GM18526 (cell line): ENCODE data around the gene SLC25A2.

Experiments used
- POLR2A ChIP-seq: IDR thresholded peaks from 3 replicates; pipeline ENCODE4 v1.6.1; 2011; ENCODE audit not compliant: insufficient read length; ENCODE audit errors: extremely low read depth

The SLC25A2 gene

DNA sequence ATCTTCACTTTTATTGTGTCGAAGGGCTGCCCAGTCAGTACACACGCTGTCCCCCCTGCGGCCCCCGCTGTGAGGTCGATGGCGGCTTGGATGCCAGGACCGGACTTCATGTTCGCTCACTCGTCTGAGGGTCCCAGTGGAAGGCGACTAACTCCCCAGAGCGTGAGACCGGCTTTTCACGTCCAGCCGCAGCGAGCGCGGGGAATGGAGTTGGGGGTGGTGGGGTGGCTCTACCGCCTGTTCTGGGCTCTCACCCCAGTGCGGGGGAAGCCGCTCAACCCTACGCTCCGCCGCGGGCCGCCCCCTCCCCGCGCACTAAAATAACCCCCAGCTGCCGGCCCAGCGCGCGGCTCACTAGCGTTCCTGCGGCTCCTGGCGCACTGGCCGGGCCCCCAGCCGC lies at the start of gene SLC25A2:
SLC25A2 (minus strand) TSS at position 294 of the 400 bp plus-strand sequence; CDS start at position 110, 184 bp downstream.
- no peak for TF ChIP-seq POLR2A

DNA sequence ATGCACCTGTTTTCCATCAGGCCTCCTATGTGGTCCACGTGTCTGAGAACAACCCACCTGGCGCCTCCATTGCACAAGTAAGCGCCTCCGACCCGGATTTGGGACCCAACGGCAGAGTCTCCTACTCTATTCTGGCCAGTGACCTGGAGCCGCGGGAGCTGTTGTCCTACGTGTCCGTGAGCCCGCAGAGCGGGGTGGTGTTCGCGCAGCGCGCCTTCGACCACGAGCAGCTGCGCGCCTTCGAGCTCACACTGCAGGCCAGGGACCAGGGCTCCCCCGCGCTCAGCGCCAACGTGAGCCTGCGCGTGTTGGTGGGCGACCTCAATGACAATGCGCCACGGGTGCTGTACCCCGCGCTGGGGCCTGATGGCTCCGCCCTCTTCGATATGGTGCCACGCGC lies 47.7 kb upstream of the SLC25A2 start:
- no peak for TF ChIP-seq POLR2A

DNA sequence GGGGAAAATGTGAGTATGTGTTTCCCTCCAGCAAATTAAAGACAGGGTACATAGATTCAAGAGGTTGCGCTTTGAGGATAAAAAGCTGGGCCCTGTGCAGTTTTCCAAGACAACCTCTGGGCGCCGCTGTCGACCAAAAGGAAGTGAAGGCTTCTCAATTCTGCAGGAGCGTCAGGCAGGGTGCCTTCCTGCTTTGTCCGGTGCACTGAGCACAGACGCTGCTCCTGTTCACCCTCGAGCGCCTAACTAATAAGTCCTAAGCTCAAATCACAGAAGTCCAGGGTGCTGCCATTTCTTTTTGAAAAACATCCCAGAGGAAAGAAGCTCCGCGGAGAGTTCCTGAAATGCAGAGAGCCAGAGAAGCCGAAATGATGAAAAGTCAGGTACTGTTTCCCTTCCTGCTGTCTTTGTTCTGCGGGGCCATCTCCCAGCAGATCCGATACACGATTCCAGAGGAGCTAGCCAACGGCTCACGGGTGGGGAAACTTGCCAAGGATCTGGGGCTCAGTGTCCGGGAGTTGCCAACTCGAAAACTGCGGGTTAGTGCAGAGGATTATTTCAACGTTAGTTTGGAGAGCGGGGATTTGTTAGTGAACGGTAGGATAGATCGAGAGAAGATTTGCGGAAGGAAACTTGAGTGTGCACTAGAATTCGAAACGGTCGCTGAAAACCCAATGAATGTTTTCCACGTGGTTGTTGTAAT lies 46.2 kb upstream of the SLC25A2 start, which contains the start of gene PCDHGB1:
PCDHGB1 (plus strand) TSS at position 183 of the 703 bp plus-strand sequence; CDS start at position 345, 162 bp downstream.
- TF ChIP-seq POLR2A, result no peak

DNA sequence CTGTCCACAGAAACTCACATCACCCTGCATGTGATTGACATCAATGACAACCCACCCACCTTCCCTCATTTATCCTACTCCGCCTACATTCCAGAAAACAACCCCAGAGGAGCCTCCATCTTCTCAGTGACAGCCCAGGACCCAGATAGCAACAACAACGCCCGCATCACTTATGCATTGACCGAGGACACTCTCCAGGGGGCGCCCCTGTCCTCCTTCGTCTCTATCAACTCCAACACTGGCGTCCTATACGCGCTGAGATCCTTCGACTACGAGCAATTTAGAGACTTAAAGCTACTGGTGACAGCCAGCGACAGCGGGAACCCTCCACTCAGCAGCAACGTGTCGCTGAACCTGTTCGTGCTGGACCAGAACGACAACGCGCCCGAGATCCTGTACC lies 41.5 kb upstream of the SLC25A2 start:
- no peak for TF ChIP-seq POLR2A

DNA sequence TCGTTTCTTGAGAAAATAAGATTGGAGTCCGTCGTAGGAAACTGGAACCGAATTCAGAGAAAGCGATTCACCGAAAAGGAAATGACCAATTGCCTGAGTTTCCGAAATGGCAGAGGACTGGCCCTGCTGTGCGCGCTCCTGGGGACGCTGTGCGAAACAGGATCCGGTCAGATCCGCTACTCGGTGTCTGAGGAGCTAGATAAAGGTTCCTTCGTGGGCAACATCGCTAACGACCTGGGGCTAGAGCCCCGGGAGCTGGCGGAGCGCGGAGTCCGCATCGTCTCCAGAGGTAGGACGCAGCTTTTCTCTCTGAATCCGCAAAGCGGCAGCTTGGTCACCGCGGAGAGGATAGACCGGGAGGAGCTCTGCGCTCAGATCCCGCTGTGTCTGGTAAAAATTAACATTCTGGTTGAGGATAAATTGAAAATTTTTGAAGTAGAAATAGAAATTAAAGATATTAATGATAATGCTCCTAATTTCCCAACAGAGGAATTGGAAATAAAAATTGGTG lies 40.2 kb upstream of the SLC25A2 start:
- no peak for TF ChIP-seq POLR2A

DNA sequence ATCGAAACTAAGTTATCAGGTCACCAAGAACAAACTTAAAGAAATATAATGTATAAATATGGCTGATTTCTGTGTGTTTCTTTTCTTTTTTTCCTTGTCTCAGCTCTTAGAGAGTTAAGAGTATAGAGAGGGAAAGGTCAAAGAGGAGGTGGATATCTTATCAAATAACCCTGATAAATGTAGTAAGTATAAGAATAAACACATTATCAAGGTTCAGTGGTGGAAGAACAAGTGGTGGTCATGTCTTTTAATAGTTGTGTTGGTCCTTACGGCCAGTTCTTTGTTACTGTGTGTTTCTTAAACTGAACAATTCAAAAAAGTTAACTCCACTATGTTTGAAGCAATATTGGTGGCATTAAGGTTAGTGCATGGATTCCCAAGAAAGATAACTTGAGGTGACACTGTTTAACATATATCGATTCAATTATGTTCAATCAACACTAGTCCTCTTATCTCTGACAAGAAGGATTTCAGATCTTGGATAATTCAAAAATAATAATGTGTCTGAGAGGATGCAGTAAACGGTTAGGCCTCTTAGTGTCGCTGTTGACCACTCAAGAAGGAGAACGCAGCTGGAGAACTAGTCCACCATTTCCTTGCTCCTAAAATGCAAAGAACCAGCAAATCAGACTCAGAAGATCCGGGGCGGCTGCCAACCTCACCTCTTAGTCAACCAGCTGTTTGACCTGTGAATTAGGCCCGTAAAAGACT lies 39.5 kb upstream of the SLC25A2 start, which contains the start of gene PCDHGA3:
PCDHGA3 (plus strand) TSS at position 588 of the 711 bp plus-strand sequence. CDS start 205 bp downstream, outside the sequence.
- no peak for TF ChIP-seq POLR2A

DNA sequence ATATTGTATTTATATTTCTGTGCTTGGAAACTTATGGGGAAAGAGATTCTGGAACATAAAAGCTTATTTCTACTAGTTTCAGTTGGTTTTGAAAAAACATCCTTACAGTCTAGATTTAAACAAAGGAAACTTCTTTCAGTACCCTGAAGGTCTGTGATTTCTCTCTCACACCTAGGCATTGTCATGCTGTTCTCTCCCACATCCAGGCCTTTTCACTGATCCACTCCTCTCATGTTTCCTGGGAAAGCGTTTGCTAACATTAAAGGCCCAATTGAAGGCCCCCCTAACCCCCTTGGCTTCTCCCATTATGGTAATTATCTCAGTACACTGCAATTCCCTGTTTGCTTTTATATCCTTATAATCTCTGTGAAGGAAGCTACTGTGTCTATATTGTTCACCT lies 38.9 kb upstream of the SLC25A2 start:
- TF ChIP-seq POLR2A, result no peak

DNA sequence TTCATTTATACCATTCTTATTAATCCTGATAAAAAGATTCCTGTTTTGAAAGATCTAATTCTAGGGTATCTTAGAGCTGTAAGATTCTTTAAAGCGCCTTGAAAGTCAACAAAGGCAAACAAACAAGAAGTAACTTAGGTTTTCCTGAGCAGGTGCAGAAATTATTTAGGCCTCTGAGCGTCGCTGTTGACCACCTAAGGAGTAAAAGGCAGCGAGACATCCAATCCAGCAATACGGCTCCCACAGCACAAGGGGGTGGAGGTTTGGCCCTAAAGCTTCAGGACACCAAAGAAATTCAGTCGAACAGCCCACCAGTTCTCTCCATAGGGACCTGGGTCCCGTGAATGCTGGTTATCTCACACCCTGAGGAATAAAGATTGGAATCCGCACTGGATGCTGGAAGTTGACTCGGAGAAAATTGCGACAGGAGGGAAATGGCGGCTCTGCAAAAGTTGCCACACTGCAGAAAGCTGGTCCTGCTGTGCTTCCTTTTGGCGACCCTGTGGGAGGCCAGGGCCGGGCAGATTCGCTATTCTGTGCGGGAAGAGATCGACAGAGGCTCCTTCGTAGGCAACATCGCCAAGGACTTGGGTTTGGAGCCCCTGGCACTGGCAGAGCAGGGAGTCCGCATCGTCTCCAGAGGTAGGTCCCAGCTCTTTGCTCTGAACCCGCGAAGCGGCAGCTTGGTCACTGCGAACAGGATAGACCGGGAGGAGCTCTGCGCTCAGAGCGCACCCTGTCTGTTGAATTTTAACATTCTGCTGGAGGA lies 34.9 kb upstream of the SLC25A2 start, which contains the start of gene PCDHGA2:
PCDHGA2 (plus strand) TSS at position 223 of the 769 bp plus-strand sequence.
- TF ChIP-seq POLR2A, result no peak

DNA sequence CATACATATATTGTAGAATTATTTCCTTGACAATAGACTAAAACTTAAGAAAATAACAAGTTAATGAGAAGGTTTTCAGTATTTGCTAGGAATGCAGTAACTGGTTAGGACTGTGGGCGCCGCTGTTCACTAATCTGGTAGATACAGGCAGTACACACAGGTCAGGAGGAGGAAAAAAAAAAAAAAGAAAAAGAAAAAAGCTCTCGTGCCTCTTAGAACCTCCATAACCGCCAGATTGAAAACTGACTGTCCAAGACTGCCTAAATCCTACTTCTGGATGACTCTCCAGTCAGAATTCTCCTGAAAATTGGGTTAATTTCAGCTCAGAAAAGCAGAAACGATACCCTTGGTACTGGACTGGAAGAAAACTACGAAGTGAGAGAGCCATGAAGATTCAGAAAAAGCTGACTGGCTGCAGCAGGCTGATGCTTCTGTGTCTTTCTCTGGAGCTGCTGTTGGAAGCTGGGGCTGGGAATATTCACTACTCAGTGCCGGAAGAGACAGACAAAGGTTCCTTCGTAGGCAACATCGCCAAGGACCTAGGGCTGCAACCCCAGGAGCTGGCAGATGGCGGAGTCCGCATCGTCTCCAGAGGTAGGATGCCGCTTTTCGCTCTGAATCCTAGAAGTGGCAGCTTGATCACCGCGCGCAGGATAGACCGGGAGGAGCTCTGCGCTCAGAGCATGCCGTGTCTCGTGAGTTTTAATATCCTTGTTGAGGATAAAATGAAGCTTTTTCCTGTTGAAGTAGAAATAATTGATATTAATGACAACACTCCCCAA lies 26.6 kb upstream of the SLC25A2 start, which contains the start of gene PCDHGA1:
PCDHGA1 (plus strand) TSS at position 216 of the 782 bp plus-strand sequence.
- no peak for TF ChIP-seq POLR2A

DNA sequence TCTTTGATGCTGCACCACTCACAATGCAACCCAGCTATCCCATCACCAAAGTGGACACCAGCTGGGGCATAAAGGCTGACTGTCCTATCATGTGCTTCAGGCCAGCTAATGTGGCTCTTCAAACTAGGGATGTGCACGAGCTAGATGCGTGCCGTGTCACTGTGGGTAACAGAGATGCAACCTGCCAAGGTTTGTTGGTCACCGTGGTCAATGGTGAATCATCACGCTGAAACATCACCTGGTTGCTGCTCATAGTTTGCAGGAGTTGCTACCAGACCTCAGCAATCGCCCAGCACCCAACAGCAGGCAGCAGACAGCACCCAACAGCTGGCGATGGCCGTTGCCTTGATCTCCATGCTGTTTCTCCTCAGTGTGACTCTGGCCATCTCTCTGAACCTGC lies 24.4 kb upstream of the SLC25A2 start:
- TF ChIP-seq POLR2A, result no peak

DNA sequence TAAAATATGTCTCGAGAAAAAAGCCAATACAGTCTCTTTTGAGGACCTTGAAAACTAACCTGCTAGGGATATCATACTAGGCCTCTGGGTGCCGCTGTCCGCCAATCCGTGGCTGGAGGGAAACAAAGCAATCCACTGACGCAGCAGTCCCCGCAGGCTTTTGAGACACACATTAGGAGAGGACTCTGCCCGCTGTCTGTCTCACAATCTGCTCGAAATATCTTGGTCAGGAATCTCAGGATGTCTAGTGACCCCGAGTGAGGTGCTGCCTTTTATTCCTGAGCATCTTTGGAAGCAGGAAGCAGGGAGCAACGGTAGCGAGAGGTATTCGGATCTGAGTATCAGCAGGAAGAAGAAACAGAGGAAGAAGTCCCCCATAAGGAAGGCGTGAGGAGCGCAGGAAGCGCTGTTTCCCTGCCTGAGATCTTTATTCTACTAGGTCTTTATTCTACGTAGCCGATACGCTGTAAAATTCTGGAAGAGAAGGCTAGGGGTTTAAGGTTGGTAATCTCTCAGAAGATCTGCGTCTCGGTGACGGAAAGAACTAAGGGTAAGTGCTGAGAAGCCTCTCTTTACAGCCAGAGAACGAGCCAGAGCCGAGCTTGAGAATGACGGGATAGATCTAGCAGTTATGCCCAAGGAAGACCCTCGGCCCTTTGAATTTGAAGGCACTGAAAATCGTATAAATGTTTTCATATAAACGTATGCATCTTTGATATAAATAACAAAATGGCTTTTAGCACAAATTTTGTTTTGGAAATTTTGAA lies 22.4 kb upstream of the SLC25A2 start:
- TF ChIP-seq POLR2A, result no peak

DNA sequence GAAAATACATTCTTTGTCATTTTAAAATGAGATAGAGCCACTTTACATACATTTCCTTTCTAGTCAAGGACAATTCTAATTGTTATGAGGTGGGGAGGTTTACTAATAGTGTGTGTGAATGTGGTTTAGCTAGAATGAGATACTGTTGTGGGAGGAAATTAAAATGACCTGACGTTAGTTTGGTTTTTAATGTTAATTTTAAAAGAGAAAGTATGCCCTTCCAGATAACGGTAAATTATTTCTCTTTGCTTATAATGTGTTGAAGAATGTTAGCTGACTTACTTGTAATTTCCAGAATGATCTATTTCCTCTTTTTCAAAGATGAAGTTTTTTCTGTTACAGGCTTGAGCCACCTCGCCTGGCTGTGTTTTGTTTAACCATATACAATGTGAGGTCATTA lies 18.4 kb upstream of the SLC25A2 start:
- TF ChIP-seq POLR2A, result no peak
